Astrocyte (in vitro differentiated cells and primary cell): ENCODE results near the gene ASPG. TPM values are rescaled to one million over a fixed set of nuclear protein-coding genes. Genes with fewer than 3 reads are reported as not detected.

Experiments used
- DNase-seq: peaks from one replicate; pipeline ENCODE4 v3.0.0-alpha.2; 2010; ENCODE audit warnings: low read depth
- FAIRE-seq: peaks from 2 replicates; lab custom pipeline; 2011; peaks lifted over from hg19 to GRCh38; lab: Jason Lieb, UNC
- H2AFZ ChIP-seq: 2 replicates; pipeline ENCODE4 v1.6.0; 2012; ENCODE audit warnings: low read depth, low read length, inconsistent platforms
- H3K27ac ChIP-seq: 2 replicates; pipeline ENCODE4 v1.5.1; 2011; ENCODE audit warnings: low read depth, low read length, inconsistent platforms
- H3K27me3 ChIP-seq: 2 replicates; pipeline ENCODE4 v1.6.0; 2011; ENCODE audit warnings: low read length, inconsistent platforms; ENCODE audit not compliant: insufficient read depth
- H3K36me3 ChIP-seq: 2 replicates; pipeline ENCODE4 v1.5.1; 2011; ENCODE audit warnings: low read length, inconsistent platforms; ENCODE audit not compliant: insufficient read depth
- H3K4me1 ChIP-seq: 2 replicates; pipeline ENCODE4 v1.5.1; 2011; ENCODE audit warnings: low read length, inconsistent platforms; ENCODE audit not compliant: insufficient read depth
- H3K4me2 ChIP-seq: 2 replicates; pipeline ENCODE4 v1.6.0; 2012; ENCODE audit warnings: low read length, inconsistent platforms
- H3K4me3 ChIP-seq: 2 replicates; pipeline ENCODE4 v1.5.1; 2011; ENCODE audit warnings: low read depth, mild to moderate bottlenecking, low read length, inconsistent platforms; ENCODE audit not compliant: insufficient read depth
- H3K79me2 ChIP-seq: 2 replicates; pipeline ENCODE4 v1.6.0; 2012; ENCODE audit warnings: mild to moderate bottlenecking, low read length, inconsistent platforms; ENCODE audit not compliant: insufficient read depth
- H3K9ac ChIP-seq: 2 replicates; pipeline ENCODE4 v1.6.0; 2012; ENCODE audit warnings: mild to moderate bottlenecking, low read length, inconsistent platforms
- H3K9me3 ChIP-seq: 2 replicates; pipeline ENCODE4 v1.5.1; 2012; ENCODE audit warnings: low read depth, mild to moderate bottlenecking, low read length, inconsistent platforms; ENCODE audit not compliant: insufficient read depth
- H4K20me1 ChIP-seq: 2 replicates; pipeline ENCODE4 v1.6.0; 2012; ENCODE audit warnings: low read length, inconsistent platforms; ENCODE audit not compliant: insufficient read depth
- H3K27ac Mint-ChIP-seq: one replicate; pipeline ENCODE4 v1.8.0; 2021; ENCODE audit warnings: mild to moderate bottlenecking, mixed read lengths; ENCODE audit not compliant: unreplicated experiment
- H3K27me3 Mint-ChIP-seq: one replicate; pipeline ENCODE4 v1.8.0; 2021; ENCODE audit warnings: low read depth, mixed read lengths; ENCODE audit not compliant: unreplicated experiment
- H3K36me3 Mint-ChIP-seq: one replicate; pipeline ENCODE4 v1.8.0; 2021; ENCODE audit warnings: low read depth, mixed read lengths; ENCODE audit not compliant: unreplicated experiment
- H3K4me1 Mint-ChIP-seq: one replicate; pipeline ENCODE4 v1.8.0; 2021; ENCODE audit warnings: low read depth, mixed read lengths; ENCODE audit not compliant: unreplicated experiment
- H3K4me3 Mint-ChIP-seq: one replicate; pipeline ENCODE4 v1.8.0; 2021; ENCODE audit warnings: mild to moderate bottlenecking, moderate library complexity, mixed read lengths; ENCODE audit not compliant: unreplicated experiment
- H3K9me3 Mint-ChIP-seq: one replicate; pipeline ENCODE4 v1.8.0; 2021; ENCODE audit warnings: mild to moderate bottlenecking, mixed read lengths; ENCODE audit not compliant: unreplicated experiment
- EZH2 ChIP-seq: IDR thresholded peaks from 2 replicates; pipeline ENCODE4 v1.6.1; 2012; ENCODE audit warnings: mild to moderate bottlenecking, low read length, inconsistent platforms; ENCODE audit not compliant: insufficient read depth
- total RNA-seq: library from RNA; stranded (reverse); gene quantifications from 2 replicates; pipeline ENCODE4 v1.2.1, GENCODE V29; 2021
- TF ChIP-seq, protein P1 (sequence below): IDR thresholded peaks from 2 replicates; pipeline ENCODE4 v1.5.1; 2011; ENCODE audit warnings: low read depth, mild to moderate bottlenecking, inconsistent platforms, low read length, moderate library complexity; ENCODE audit not compliant: insufficient read depth

Gene ASPG
- total RNA-seq, 1 donor from 2014 or later = not detected

GRCh38 chr14:104064003-104064402, 21.5 kb upstream of the ASPG start:
- FAIRE-seq (no peak), DNase-seq (no peak)
- no peak overlapping the region for H3K27ac ChIP-seq
- H3K4me1 ChIP-seq = no peaks in the 10 kb centered on the region
- no peaks in the 10 kb centered on the region for H4K20me1 ChIP-seq
- peaks cover 11% of the 10 kb centered on the region for H3K9me3 Mint-ChIP-seq
- H3K4me2 ChIP-seq = no peak overlapping the region
- no peak overlapping the region for H3K4me3 Mint-ChIP-seq
- H3K9ac ChIP-seq = no peak overlapping the region
- H3K4me3 ChIP-seq = no peak overlapping the region
- no peaks in the 10 kb centered on the region for H3K9me3 ChIP-seq
- TF ChIP-seq, protein P1, sequence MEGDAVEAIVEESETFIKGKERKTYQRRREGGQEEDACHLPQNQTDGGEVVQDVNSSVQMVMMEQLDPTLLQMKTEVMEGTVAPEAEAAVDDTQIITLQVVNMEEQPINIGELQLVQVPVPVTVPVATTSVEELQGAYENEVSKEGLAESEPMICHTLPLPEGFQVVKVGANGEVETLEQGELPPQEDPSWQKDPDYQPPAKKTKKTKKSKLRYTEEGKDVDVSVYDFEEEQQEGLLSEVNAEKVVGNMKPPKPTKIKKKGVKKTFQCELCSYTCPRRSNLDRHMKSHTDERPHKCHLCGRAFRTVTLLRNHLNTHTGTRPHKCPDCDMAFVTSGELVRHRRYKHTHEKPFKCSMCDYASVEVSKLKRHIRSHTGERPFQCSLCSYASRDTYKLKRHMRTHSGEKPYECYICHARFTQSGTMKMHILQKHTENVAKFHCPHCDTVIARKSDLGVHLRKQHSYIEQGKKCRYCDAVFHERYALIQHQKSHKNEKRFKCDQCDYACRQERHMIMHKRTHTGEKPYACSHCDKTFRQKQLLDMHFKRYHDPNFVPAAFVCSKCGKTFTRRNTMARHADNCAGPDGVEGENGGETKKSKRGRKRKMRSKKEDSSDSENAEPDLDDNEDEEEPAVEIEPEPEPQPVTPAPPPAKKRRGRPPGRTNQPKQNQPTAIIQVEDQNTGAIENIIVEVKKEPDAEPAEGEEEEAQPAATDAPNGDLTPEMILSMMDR = no peak
- TF ChIP-seq EZH2 = no peak
- no peaks in the 10 kb centered on the region for H3K36me3 ChIP-seq
- no peaks in the 10 kb centered on the region for H3K4me1 Mint-ChIP-seq
- H3K27ac Mint-ChIP-seq = no peak overlapping the region
- no peak overlapping the region for H2AFZ ChIP-seq
- H3K27me3 Mint-ChIP-seq = peaks cover 36% of the 10 kb centered on the region
- no peaks in the 10 kb centered on the region for H3K36me3 Mint-ChIP-seq
- H3K27me3 ChIP-seq = peaks cover 2% of the 10 kb centered on the region
- no peaks in the 10 kb centered on the region for H3K79me2 ChIP-seq

- no peak for TF ChIP-seq EZH2
- TF ChIP-seq, protein P1 = no peak
- no peak for FAIRE-seq
- Mint-ChIP-seq H3K4me3 (no peak overlapping the region), H3K4me1 (no peaks in the 10 kb centered on the region), H3K27ac (no peak overlapping the region), H3K9me3 (peaks cover 11% of the 10 kb centered on the region), H3K27me3 (peaks cover 49% of the 10 kb centered on the region), H3K36me3 (no peaks in the 10 kb centered on the region)
- Histone ChIP-seq H3K9me3 (no peaks in the 10 kb centered on the region), H3K36me3 (no peaks in the 10 kb centered on the region), H3K4me2 (no peak overlapping the region), H3K4me3 (no peak overlapping the region), H3K27me3 (peaks cover under 1% of the 10 kb centered on the region), H3K27ac (no peak overlapping the region), H3K9ac (no peak overlapping the region), H2AFZ (no peak overlapping the region), H4K20me1 (no peaks in the 10 kb centered on the region), H3K4me1 (no peaks in the 10 kb centered on the region), H3K79me2 (no peaks in the 10 kb centered on the region)
- no peak for DNase-seq
Observed at GRCh38 chr14:104066279-104066678, 19.2 kb upstream of the ASPG start.

DNA sequence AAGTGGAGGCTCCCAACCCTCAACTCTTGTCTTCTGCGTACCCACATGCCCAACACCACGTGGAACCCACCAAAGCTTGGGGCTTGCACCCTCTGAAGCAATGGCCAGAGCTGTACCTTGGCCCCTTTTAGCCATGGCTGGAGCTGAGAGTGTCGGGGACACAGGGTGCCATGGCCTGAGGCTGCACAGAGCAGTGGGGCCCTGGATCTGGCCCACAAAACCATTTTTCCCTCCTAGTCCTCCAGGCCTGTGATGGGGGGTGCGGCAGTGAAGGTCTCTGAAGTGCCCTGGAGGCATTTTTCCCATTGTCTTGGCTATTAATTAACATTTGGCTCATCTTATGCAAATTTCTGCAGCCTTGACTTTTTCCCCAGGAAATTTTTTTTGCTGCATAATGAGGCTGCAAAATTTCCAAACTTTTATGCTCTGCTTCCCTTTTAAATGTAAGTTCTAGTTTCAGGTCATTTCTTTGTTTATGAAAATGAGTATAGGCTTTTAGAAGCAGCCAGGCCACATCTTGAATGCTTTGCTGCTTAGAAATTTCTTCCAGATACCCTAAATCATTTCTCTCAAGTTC, 18.7 kb upstream of the ASPG start:
- Mint-ChIP-seq H3K27me3 (peaks cover 46% of the 10 kb centered on the region), H3K27ac (no peak overlapping the region), H3K4me1 (no peaks in the 10 kb centered on the region), H3K36me3 (no peaks in the 10 kb centered on the region), H3K9me3 (peaks cover 11% of the 10 kb centered on the region), H3K4me3 (no peak overlapping the region)
- Histone ChIP-seq H3K27me3 (no peaks in the 10 kb centered on the region), H3K4me2 (no peak overlapping the region), H3K79me2 (no peaks in the 10 kb centered on the region), H3K4me1 (no peaks in the 10 kb centered on the region), H3K27ac (no peak overlapping the region), H3K9me3 (no peaks in the 10 kb centered on the region), H2AFZ (no peak overlapping the region), H3K36me3 (no peaks in the 10 kb centered on the region), H3K4me3 (no peak overlapping the region), H4K20me1 (no peaks in the 10 kb centered on the region), H3K9ac (no peak overlapping the region)
- no peak for DNase-seq
- no peak for FAIRE-seq
- TF ChIP-seq, protein P1 = no peak
- no peak for TF ChIP-seq EZH2
